HG02973 (cell line): Measurements from ENCODE around the gene GPR107.

ENCODE experiments used
- ATAC-seq: cut with Tn5 transposase; IDR thresholded peaks from one replicate; pipeline ENCODE4 v1.9.1; 2021; ENCODE audit warnings: moderate library complexity; ENCODE audit not compliant: unreplicated experiment

GPR107 gene

DNA sequence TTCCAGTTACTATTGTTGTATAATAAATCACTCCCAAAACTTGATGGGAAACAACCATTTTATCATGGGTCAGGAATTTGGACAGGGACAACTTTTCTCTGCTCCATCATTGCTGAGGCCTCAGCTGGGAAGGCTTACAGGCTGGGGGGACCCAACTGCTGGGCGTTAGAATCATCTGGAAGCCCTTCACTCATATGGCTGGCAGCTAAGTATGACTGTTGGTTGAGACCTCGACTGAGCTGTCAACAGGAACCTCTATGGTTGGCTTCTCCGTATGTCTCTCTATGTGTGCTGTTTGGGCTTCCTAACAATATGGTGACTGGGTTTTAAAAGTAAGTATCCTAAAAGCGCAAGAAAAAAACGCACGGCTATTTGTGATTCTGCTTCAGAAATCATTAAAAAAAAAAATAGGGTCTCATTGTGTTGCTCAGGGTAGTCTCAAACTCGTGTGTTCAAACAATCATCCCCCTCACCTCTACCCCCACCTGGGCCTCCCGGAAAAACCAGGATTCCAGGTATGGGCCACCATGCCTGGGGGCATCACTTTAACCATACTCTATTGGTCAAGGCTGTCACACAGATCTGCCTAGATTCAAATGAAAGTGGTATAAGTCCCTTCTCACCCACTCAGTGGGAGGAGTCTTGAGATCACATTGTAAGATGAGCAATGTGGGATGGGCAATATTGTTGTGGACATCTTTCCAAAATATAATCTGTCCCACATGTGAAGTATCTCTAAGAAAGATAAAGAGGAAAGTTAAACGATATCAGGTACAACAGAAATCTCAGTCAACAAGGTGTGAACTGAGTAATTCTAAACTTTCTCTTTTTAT, 26.0 kb upstream of the GPR107 start:
- ATAC-seq, result no peak

DNA sequence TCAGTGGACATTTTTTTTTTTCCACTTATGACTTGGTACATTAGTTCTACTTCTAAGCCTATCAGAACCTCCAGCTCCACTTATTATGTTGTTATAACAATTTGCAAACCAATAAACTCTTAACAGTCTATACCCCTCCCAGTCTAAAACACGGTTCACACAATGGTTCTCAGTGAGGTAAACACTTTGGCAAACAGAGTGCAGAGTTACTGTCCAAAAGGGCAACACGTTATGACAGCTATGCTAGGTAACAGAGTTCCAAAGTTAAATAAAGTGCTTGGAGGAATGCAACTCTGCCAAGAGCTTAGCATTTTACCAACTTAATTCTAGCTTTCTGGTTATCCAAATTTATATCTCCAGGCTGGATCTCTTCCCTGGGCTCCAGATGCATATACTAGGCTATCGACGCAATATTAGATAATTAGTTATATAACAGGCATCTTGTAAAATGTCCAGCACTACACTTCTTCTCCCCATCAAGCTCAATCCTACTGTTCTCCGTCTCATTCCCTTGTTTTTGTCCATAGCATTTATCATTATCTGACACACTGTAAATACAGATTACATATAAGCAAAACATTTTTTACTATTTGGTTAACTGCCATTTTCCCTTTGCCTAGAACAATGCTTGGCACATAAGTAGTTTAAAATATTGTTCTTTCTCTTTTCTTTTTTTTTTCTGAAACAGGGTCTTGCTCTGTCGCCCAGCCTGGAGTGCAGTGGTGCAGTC, 25.0 kb upstream of the GPR107 start:
- ATAC-seq, result no peak

DNA sequence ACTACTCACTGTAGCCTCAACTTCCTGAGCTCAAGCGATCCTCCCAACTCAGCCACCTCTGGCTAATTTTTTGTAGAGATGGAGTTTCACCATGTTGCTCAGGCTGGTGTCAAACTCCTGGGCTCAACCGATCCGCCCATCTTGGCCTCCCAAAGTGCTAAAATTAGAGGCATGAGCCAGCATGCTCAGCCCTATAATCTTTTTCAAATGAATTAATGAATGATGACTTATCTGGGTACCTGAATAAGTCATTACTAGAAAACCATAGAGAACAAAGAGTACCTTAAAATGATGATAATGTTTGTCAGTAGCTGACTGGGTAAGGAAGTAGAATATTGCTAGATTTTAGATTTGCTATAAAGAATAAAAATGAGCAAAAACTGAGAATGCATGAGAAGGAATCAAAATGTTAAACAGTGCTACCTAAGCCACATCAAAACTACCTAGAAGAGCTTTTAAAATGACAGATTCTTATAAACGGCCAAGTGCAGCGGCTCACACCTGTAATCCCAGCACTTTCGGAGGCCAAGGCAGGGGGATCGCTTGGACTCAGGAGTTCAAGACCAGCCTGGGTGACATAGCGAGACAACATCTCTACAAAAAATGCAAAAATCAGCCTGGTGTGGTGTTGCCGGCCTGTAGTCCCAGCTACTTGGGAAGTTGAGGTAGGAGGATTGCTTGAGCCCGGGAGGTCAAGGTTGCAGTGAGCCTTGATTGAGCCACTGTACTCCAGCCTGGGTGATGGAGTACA, 24.3 kb upstream of the GPR107 start:
- ATAC-seq, result no peak

DNA sequence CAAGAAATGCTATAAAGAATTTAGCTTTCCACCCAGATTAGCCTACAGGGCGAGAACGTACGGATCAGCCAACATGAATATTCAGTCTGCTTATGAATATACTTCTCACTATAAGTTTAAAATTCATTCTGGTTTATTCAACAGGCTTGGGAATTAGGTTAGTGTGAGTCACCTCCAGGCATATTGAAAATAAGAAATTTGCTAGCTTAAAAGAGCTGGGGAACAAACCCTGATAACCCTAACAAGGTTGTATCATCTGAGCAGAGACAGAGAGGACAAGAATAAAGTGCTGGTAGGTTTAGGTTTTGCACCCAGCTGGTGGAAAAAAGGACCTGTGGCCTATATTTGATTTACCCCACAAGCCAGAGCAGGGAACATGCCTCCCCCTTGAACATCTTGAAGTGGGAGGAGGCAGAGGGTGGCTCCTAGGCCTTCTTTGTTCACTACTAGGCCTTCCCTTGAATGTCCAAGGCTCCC, 23.0 kb upstream of the GPR107 start:
- no peak for ATAC-seq

DNA sequence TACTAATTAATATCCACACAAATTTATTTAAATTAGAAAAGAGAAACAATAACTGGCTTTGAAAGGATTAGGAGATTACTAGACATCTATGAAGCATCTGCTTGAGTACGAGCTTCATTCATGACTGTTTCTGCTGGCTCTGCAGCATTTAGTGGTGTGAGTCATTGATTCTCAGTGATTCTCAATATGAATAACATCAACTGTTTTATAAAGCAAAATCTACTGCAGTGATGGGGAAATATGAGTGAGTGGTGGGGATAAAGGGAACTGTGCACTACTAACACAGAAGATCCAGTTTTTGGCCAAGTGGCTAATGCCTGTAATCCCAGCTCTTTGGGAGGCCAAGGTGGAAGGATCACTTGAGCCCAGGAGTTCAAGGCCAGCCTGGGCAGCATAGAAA, 19.1 kb upstream of the GPR107 start:
- ATAC-seq, result no peak

DNA sequence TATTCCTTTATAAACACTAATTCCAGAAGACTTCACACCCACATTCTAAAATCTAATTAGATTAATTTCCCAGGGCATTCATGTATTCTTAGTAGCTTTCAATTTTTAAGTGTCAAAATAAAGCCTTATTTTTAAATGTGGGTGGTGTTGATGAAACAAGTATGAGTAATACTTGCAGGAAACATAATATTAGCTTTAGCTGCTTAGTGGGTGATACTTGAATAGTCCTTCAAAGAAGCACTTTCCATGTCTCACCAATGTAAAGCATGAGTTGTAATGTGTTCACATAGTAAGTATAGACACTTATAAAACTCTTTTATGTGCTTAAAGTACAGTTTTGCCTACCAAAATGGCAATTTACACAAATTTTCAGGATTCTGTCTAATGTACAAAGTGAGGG, 17.6 kb upstream of the GPR107 start:
- no peak for ATAC-seq

DNA sequence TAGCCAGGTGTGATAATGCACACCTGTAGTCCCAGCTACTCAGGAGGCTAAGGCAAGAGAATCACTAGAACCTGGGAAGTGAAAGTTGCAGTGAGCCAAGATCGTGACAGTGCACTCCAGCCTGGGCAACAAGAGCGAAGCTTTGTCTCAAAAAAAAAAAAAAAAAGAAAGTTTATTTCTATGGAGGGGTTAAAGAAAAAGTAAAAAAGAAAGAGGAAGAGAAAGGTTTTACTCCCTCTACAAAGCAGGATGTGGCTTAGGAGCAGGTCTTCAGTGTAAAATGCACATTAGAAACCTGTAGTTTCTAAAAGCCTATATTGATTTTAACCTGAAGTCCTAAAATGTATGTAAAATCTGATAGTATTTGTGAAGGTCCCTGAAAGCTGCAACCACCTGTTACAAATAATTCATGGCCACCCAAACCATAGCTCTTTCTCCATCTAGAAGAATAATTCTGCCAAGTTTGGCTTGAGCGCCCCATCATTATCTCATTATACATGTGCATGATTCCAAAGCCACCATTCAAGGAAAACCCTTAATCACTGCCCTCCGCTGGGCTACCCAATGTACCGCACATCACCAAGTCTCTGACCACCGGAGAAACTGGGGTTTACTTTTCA, 14.1 kb upstream of the GPR107 start:
- ATAC-seq, result no peak

DNA sequence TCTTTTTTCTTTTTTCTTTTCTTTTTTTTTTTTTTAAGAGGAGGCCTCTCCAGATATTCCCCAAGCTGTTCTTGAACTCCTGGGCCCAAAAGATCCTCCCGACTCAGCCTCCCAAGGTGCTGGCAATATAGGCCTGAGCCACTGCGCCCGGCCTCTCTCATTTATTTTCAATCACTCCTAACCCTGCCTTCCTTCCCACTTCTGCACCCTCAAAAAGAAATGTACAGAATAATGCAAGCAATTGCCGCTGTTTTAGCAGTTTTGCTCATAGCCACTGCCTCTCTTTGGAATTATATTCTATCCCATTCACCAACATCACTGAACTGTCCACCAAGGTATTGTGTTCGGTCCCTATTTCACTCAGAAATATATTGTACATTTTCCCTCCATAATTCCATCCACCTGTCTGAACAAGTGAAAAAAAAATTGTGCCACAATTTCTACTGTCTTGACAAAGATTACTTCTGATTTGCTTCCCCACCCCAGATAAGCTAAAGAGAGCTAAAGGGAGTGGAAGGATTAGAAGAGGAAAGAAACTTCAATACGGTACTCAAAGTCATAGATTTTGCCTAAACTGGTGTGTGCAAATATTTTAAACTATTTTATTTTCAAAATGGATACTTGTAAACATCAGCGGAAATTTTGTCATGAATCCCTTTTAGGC, 12.6 kb upstream of the GPR107 start:
- ATAC-seq, result no peak

DNA sequence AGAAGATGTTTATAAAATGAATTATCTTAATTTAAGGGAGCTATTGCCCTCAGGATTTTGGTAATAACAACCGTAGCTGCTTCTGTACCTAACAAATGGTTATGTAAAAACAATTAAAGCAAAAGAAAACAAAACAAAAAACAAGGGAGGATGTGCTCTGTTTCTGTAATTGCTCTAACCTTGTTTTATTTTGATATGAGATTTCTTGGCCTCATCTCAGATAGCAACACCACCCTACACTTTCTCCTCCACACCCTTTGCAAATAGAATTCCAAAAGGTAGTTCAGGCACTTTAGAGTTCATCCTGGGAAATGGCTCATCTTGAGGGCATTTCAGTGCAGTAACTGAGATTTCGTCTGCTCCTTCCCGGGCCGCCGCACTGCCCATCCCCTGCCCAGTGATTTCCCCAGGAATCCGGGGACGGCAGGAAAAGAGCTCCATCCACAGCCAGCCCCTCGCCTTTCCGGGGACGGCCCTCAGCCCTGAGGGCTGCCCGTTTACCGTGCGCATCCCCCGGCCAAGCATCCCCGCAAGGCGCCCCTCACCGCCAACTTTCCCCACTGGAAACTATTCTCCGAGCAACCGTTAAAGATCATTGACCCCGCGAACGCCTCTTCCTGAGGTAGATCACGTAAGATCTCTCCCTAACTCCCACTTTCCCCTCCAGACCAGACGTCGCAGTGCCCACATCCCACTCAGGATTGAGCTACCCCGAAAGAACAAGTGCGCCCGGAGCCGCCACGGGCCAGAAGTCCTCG, 11.9 kb upstream of the GPR107 start:
- ATAC-seq, result no peak

DNA sequence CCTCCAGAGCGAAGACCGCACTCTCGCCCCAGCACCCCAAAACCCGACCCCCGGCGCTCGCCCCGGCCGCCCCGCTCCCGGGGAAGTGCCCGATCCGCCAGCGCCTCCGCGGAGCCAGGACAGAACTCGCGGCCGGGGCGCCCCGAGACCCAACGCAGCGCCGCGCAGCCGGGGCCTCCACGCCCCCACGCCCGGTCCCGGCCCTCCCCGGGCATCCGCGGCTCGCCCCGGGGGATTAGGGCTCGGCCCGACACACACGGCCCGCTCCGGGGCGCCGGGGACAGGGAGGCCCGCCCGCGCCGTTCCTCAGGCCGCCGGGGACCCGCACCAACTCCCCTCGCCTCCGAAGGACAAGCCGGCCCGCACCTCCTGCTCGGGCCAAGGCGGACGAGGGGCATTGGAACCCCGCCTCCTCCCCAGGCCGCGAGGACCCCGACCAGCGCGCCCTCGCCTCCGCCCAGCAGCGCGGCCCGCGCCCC, 11.3 kb upstream of the GPR107 start:
- ATAC-seq, result no peak

DNA sequence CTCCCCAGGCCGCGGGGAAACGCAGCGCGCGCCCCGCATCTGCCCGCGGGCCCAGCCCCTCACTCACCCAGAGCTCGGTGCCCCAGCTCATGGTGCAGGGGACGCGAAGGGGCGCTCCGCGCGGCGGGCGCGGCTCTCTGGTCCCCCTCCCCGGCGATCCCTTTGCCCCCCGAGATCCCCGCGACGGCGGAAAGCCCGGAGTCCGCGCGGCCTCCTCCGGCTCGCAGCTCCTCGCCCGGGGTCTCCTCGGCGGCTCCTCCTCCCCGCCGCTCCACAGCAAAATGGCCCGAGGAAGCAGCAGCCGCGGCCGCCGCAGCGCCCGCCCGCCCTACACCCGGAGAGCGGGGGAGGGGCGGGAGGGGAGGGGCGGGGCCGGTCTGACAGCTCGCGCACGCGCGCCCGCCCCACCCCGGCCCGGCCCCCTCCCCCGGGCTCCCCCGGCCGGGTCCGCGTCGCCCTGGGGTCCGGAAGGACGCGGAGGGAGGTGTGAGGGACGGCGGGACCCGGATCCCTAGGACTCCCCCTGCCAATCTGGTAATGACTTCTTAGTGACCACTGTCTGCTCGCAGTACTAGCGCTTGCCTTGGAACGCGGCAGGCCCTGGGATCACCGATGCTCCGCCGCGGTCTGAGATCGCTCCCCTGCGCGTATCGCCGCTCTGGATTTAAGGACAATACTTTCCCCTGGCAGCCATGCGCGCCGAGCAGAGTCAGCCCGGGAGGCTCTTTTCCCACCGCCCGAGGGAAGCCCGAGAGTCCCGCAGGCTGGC, 10.6 kb upstream of the GPR107 start, which contains the start of gene FNBP1:
Gene FNBP1 (minus strand): TSS at position 305 of the 769 bp plus-strand sequence. CDS start 214 bp downstream, at position 91.
- ATAC-seq, result no peak

DNA sequence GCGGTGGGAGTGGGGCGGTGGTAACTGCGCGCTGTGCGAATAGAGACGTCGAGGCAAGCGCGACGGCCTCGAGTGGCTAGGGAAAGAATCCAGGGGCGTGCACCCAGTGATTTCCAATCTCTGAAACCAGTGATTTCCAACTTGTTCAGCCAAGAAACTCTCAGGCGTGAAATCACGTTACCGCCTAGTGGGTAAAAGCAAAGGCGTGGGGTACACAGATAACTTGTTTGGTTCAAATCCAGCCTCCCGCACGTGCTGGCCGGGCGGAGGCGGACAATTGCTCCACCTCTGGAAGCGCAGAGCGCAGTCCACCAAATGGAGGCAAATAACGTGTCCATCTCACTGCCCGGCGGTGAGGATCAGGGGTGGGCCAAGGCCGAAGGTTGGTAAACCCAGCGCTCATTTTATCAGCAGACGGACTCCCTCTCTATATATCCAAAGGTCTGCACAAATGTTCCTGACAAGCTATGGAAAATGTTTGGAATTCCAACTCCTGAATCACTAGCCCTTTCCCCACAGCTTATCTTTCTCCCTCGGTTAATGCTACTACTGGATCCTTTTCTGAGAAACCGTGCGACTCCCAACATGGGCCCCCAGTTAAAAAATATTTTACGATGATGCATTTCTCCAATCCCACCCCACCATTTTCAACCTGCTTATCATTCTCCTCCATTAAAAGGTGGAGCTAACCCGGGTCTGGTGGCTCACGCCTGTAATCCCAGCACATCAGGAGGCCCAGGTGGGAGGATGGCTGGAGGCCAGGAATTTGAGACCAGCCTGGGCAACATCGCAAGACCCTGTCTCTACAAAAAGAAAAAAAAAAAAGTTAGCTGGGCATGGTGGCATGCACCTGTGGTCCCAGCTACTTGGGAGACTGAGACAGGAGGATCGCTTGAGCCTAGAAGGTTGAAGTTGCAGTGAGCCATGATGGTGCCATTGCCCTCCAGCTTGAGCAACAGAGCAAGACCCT, 9.8 kb upstream of the GPR107 start:
- ATAC-seq, result no peak

DNA sequence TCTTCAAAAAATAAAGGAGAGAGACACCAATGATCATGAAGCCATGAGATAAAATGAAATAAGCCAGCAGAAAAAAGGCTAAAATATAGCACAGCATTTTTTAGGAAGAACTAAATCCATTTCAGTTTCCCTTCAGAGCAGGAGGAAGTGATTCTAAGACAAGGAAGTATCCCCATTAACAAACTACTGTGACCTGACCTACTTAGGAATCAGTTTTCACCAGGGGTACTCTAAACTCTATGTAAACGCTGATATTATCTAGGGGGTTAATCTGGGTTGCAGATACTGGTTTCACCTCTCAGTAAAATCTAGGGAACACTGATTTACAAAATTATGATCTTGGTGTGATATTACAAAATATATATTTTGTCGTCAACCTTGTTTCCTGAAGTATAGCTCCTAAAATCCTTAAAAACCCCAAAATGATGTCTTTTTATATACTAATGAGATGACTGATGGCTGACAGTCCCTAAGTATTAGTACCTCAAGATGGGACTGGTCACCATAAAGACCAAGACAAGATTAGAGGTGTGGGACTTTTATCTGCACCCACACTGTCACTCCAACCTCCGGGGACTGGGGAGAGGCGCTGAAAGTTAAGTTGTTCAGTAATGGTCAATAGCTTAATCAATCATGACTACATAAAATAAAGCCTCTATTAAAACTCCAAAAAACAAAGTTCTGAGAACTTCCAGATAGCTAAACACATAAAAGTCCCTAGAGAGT, 7.8 kb upstream of the GPR107 start:
- ATAC-seq, result no peak

DNA sequence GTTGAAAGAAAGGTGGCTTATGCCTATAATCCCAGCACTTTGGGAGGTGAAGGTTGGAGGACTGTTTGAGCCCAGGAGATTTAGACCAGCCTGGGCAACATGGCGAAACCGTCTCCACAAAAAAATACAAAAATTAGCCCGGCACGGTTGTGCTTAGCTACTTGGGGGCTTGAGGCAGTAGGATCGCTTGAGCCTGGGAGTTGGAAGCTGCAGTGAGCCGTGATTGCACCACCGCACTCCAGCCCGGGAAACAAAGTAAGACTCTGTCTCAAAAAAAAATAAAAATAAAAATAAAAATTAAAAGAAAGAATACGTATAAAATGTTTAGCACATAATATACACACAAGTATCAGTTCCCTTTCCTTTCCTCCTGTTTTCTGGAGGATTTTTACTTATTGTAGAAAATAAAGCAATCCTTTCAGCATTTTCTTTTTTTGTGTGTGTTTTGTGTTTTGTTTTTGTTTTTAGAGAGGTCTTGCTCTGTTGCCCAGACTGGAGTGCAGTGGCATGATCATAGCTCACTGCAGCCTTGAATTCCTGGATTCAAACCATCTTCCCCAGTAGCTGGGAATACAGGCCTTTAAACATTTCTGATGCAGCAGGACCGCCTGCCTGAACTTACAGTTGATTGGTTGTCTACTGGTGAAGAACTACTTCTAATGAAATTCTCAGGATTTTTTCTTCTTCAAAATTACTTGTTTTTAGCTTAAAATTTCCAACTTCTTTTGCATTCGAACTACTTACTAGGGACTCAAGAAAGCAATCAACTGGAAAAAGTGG, 4.1 kb upstream of the GPR107 start:
- no peak for ATAC-seq

DNA sequence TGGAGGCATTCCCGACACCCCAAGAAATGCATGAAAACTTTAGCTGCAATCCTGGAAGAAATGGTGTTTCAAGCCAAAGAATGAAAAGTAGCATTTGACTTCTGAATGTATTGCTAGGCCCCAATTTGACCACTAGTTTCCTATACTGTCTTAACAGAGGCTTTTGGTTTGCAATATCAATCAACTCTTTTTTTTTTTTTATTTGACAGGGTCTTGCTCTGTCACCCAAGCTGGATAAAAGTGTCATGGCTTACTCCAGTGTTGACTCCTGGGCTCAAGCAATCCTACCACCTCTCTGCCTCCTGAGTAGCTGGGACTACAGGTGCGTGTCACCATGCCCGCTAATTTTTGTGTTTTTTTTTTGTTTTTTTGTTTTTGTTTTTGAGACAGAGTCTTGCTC, 3.2 kb upstream of the GPR107 start:
- ATAC-seq, result no peak

DNA sequence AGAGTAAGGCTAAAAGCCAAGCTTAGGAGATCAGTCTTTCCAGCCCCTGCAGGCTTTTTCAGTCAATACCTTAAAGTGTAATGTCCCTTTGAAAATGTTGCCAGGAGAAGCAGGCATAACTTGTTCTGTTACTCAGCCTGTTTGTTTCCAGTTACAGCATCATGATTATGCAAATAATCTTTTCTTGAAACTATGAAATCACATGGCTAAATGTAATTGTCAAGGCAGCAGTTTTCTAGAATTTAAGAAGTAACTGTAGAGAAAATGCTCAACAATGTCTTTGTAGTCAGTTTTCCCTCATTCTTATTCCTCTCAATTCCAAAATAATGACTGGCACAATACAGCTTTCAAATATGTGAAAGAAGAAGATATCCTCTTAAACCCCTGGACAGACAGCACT, 1.9 kb upstream of the GPR107 start:
- no peak for ATAC-seq
